GM12874 (cell line): Measurements from ENCODE around the gene GRM8.

Source experiments
- TF ChIP-seq, protein P1 (sequence below): IDR thresholded peaks from 2 replicates; pipeline ENCODE4 v1.5.1; 2011; ENCODE audit warnings: low read depth, mild to moderate bottlenecking, control low read depth, low read length, moderate library complexity; ENCODE audit not compliant: insufficient read depth

The GRM8 gene

DNA sequence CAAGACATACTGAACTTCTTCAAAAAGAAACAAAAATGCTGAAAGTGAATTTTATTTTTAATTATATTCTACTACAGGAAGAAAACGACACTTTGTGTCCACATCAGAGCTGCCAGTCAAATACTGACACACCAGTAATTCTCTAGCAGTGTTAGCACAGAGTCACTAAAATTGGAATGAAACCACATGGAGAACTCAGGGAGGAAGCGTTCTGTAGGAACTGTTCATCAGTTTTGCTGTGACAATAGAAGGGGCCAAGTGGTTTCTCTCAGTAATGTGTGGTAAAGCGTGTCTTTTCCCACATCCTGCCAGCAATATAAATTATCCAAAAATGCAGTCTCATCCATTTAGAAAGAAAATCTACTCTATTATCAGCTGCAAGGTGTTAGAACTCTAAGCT, 683.3 kb downstream of the GRM8 start:
- TF ChIP-seq, protein P1, sequence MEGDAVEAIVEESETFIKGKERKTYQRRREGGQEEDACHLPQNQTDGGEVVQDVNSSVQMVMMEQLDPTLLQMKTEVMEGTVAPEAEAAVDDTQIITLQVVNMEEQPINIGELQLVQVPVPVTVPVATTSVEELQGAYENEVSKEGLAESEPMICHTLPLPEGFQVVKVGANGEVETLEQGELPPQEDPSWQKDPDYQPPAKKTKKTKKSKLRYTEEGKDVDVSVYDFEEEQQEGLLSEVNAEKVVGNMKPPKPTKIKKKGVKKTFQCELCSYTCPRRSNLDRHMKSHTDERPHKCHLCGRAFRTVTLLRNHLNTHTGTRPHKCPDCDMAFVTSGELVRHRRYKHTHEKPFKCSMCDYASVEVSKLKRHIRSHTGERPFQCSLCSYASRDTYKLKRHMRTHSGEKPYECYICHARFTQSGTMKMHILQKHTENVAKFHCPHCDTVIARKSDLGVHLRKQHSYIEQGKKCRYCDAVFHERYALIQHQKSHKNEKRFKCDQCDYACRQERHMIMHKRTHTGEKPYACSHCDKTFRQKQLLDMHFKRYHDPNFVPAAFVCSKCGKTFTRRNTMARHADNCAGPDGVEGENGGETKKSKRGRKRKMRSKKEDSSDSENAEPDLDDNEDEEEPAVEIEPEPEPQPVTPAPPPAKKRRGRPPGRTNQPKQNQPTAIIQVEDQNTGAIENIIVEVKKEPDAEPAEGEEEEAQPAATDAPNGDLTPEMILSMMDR, result no peak

DNA sequence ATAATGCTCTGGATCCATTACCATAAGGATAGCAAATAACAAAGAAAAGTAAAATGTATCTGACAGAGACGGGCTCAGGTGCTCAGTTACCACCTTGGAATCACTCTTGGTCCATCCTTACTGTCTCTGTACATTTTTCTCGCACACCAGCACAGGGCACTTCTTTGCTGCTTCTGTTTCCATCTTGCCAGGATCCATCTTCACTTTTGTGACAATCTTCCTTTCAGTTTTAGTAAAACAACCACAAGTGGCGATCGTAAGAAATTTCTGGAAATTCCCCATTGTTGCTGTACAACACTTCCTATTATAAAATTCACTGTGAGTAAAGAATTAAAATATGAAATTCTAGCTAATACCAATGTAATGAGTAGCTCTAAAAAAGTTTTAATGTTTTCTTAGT, 695.5 kb downstream of the GRM8 start:
- TF ChIP-seq, protein P1, result no peak

DNA sequence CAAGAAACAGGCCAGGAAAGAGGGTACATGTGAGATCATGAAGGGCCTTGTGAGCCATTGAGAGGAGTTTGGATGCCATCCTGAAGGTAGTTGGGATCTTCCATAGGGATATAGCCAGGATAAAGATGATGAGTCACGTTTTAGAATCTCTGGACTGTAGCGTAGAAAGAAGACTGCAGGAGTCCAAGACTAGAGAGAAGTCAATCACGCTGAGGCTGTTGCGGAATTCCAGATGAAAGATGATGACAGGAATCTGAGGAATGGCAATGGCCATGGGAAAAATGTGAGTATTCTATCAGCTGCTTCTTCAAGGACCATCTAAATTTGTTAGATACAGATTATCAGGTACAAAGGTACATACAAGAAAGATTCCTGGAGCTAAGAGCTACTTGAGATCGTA, 711.3 kb downstream of the GRM8 start:
- TF ChIP-seq, protein P1, result no peak

DNA sequence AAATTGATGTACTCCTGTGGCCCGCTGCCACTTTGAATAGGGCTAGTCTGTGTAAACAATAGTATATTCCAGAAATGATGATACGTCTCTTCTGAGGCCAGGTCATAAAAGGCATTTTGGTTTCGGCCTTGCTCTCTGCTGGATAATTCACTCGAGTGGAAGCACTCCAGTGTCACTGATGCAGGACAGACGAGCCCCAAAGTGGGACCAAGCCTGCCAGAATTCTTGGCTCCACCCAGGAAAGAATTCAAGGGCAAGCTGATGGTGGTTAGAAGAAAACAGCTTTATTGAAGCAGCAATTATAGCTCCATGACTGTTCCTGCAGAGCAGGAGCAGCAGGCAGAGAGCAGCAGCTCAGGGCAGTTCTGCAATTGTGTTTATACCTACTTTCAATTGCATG, 717.6 kb downstream of the GRM8 start:
- TF ChIP-seq, protein P1, result no peak

DNA sequence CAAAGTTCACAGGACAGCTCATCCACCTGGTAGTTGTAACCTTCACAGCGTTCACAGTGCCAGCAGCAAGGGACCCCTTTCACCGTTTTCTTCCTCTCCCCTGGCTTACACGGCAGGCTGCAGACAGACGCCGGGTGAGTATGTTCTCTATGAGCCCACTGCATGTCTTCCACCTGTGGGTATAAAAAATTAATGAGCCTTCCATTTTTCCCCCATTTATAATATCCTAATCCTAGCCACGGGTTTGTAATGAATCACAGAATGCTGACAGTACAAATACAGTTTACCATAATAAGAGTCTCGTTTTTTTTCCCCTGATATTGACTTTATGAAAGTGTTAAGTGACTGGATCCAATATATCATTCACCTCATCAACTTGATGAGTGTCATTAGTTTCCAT, 719.0 kb downstream of the GRM8 start:
- TF ChIP-seq, protein P1, result no peak

DNA sequence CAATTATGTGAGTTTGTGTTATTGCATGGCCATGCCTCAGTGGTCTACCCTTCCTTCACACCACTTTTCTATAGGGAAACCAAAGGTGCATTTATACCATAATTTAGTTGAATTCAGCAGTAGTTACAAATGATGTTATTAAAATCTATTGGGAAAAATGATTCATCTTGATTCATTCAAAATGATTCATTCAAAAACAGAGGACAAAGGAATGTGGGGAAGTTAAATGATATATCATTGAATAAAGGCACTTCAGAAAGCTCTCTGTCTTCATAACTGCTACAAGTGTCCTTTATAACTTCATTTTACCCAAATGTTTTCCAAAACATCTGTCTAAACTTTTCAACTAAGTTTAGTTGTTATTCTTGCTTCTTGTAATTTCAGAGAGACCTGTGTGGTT, 722.9 kb downstream of the GRM8 start:
- TF ChIP-seq, protein P1, result no peak

DNA sequence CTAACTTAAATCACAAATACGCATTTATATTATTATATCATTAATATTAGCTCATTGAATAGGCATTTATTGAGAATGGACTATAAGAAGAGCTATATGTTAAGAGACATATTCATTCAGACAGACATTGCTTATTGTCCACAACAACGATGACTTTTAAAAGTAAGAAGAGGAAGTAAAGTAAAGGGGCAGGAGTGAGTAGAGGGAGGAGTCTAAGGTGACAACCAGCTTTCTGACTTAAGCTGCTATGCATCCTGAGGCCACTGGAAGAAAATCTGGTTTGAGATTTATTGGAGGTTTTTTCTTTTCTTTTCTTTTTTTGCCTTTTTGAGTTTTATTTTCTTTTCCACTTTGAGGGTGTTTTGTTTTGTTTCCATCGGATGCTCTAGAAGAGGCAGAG, 723.5 kb downstream of the GRM8 start:
- TF ChIP-seq, protein P1, result no peak

DNA sequence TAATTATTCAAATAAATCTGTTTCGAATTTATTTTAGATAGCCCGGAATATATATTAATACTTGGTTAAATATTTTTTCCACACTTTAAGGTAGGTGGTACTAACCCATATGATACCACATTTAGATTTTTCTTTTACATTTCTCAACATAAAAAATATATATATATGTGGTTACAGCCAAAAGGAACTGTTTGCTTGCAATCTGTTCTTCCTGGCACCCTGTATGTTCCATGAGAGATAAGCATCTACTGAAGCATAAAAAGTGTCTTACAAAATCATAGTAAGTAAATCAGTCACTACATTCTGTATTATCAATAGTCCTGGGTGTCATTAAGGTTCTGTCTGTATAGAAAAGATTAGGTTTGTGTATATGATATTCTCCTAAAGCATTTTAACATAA, 726.8 kb downstream of the GRM8 start:
- TF ChIP-seq, protein P1, result no peak
